Stimulated activated CD4-positive, alpha-beta T cell treated with anti-CD3 and anti-CD28 coated beads, Interleukin-15, amount 100 ng/mL, for 24 hours (primary cell): ENCODE measurements around the gene SCGB3A2.

ENCODE experiments used
- DNase-seq: peaks from one replicate; pipeline ENCODE4 v3.0.0-alpha.2; 2020

Gene SCGB3A2

GRCh38 chr5:147911427-147911826, 32.9 kb downstream of the SCGB3A2 start:
- no peak for DNase-seq

DNA sequence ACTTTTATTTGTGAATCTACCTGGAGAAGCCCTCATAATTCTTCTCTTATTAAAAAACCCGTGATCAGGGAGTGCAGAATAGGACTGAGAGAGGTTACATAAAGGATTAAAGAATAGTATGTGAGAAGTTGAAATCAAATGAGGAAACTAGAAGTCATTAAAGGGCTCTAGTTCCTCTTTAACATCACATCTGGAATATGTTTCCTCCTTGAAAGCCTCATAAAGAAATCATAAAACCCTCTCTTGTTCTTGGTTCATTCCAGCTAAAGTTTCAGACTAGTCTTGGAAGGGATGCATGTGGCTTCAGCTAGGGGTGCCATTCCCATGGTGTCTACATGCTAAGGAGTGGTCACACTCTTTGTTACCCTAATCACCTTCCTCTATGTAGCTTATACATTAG, 33.5 kb downstream of the SCGB3A2 start:
- DNase-seq = no peak

- no peak for DNase-seq
Observed at GRCh38 chr5:147913786-147914185, 35.3 kb downstream of the SCGB3A2 start.

GRCh38 chr5:147918101-147918685, 39.7 kb downstream of the SCGB3A2 start:
- DNase-seq = no peak

DNA sequence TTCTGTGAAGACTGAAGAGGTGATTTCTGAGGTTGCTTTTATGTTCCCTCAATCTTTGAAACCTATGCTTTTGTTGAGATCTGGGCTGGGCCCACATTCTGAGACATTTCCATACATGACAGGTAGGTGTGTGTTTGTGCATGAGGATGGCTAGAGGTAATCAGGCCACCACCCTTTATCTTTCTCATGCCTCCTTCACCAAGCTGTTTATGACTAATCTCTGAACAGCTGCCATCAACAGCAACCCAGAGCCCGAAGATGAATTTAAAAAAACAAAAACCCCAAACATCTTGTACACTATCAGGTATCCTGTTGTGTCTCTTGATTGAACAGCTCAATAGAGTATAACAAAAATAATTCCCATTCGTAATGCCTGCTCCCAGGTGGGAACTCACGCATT, 40.4 kb downstream of the SCGB3A2 start:
- DNase-seq = no peak

DNA sequence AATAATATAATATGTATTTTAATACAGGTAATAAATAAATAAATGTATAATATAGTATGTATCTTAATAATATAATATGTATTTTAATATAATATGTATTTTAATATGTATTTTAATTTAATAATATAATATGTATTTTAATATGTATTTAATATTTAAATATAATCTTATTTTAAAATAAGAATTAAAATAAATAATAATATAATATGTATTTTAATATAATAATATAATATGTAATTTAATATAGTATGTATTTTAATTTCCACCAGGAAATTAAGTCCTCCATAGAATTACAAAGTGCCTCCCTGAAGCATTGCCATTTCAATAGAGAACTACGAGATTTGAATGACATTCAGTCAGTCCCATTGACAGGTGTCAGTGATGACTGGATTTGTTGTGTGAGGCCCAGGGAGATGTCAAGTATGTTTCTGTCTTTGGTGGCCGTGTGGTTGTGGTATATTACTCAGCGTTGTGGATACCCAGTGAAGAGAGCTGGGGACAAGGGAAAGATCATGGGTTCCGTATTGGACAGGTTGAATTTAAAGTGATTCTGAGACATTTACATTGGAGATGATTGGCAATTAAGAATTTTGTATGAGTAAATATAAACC, 42.0 kb downstream of the SCGB3A2 start:
- no peak for DNase-seq

GRCh38 chr5:147921136-147921535, 42.6 kb downstream of the SCGB3A2 start:
- DNase-seq = no peak

GRCh38 chr5:147925020-147925419, 46.5 kb downstream of the SCGB3A2 start:
- DNase-seq = no peak

GRCh38 chr5:147927901-147928300, 49.4 kb downstream of the SCGB3A2 start:
- no peak for DNase-seq

DNA sequence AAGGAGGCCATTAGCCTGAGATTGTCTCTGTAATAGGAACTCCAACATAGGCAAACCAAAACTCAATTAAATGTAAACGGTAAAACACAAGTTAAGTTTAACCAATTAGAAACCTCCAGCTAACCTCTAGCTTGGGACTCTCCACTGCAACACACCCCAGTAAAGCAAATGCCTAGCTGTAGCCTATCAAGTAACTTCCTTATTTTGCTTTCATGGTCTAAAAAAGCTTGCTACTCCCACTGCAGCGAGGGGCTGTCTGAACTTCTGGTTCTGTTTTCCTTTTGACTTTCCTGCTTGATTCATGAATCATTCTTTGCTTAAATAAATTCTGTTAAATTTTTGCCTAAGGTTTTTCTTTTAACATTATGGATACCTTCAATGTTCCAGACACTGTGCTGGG, 52.3 kb downstream of the SCGB3A2 start:
- no peak for DNase-seq
